ENCODE measurements around the gene CAMSAP1.

GRCh38 chr9:135907006-135907430, 328 bp downstream of the CAMSAP1 start:
- no peak for TF ChIP-seq CTCF (IDR thresholded peaks at IDR 0.05 in 8 of 11, conservative IDR thresholded peaks at IDR 0.05 in 3 of 11)
- no peak for TF ChIP-seq POLR2A (IDR thresholded peaks at IDR 0.05)
